ENCODE data around the gene SCNN1G. TPM values are rescaled to one million over a fixed set of nuclear protein-coding genes. Genes with fewer than 3 reads are reported as not detected.

Gene SCNN1G
- total and polyA plus RNA-seq, 2 of the 13 experiments (the other 11 are each of a cell fraction or from before 2014, with no cell fraction given): not detected

DNA sequence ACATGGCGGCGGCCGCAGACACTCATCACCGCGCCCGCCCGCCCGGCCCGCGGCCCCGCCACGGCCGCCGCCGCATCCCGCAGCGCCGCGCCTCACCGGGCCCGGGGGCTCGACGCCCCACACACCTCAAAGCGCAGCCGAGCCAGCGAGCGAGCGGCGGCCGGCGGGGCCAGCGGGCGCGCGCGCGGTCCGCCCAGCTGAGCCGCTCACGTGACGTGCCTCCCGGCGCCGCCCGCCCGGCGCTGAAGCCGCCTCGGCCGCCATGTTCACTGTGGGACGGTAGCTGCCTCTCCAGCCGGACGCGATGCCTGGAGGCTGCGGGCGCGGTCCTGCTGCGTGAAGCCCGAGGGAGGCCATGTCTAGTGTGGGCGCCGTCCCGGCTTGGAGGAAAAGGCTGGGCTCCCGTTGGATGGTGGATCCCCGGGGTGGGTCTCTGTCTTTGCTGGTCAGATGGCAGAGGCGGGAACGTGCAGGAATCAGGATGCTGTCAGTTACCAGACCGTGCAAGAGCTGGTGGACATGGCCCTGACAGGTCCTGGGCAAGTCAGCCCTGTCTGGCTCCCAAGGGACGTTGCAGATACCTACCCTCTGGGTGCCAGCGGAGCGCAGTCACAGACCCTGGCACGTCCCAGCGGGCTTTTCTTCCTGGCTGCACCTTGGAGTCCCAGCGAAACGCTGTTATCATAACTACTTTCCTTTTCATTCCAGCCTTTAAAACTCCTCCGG is 33.1 kb upstream of the SCNN1G start, which contains the start of gene USP31 (continued):
- peak; percentile 27; the same call in 1 of the 2 replicates for TF ChIP-seq GPN1 (CRISPR knock-in tag; IDR thresholded peaks at IDR 0.05; ENCODE audit: borderline replicate concordance)
- TF ChIP-seq, protein P1, sequence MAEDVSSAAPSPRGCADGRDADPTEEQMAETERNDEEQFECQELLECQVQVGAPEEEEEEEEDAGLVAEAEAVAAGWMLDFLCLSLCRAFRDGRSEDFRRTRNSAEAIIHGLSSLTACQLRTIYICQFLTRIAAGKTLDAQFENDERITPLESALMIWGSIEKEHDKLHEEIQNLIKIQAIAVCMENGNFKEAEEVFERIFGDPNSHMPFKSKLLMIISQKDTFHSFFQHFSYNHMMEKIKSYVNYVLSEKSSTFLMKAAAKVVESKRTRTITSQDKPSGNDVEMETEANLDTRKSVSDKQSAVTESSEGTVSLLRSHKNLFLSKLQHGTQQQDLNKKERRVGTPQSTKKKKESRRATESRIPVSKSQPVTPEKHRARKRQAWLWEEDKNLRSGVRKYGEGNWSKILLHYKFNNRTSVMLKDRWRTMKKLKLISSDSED (CRISPR knock-in tag; IDR thresholded peaks at IDR 0.05): no peak
- peak; percentile 14; the same call in 1 of the 2 replicates for TF ChIP-seq ZNF616 (CRISPR knock-in tag; IDR thresholded peaks at IDR 0.05; ENCODE audit: low read depth)
- no peak for TF ChIP-seq CENPX (CRISPR knock-in tag; IDR thresholded peaks at IDR 0.05)
- TF ChIP-seq, protein P2, sequence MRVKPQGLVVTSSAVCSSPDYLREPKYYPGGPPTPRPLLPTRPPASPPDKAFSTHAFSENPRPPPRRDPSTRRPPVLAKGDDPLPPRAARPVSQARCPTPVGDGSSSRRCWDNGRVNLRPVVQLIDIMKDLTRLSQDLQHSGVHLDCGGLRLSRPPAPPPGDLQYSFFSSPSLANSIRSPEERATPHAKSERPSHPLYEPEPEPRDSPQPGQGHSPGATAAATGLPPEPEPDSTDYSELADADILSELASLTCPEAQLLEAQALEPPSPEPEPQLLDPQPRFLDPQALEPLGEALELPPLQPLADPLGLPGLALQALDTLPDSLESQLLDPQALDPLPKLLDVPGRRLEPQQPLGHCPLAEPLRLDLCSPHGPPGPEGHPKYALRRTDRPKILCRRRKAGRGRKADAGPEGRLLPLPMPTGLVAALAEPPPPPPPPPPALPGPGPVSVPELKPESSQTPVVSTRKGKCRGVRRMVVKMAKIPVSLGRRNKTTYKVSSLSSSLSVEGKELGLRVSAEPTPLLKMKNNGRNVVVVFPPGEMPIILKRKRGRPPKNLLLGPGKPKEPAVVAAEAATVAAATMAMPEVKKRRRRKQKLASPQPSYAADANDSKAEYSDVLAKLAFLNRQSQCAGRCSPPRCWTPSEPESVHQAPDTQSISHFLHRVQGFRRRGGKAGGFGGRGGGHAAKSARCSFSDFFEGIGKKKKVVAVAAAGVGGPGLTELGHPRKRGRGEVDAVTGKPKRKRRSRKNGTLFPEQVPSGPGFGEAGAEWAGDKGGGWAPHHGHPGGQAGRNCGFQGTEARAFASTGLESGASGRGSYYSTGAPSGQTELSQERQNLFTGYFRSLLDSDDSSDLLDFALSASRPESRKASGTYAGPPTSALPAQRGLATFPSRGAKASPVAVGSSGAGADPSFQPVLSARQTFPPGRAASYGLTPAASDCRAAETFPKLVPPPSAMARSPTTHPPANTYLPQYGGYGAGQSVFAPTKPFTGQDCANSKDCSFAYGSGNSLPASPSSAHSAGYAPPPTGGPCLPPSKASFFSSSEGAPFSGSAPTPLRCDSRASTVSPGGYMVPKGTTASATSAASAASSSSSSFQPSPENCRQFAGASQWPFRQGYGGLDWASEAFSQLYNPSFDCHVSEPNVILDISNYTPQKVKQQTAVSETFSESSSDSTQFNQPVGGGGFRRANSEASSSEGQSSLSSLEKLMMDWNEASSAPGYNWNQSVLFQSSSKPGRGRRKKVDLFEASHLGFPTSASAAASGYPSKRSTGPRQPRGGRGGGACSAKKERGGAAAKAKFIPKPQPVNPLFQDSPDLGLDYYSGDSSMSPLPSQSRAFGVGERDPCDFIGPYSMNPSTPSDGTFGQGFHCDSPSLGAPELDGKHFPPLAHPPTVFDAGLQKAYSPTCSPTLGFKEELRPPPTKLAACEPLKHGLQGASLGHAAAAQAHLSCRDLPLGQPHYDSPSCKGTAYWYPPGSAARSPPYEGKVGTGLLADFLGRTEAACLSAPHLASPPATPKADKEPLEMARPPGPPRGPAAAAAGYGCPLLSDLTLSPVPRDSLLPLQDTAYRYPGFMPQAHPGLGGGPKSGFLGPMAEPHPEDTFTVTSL (CRISPR knock-in tag; IDR thresholded peaks at IDR 0.05; ENCODE audit: borderline replicate concordance): no peak
- TF ChIP-seq, protein P3, sequence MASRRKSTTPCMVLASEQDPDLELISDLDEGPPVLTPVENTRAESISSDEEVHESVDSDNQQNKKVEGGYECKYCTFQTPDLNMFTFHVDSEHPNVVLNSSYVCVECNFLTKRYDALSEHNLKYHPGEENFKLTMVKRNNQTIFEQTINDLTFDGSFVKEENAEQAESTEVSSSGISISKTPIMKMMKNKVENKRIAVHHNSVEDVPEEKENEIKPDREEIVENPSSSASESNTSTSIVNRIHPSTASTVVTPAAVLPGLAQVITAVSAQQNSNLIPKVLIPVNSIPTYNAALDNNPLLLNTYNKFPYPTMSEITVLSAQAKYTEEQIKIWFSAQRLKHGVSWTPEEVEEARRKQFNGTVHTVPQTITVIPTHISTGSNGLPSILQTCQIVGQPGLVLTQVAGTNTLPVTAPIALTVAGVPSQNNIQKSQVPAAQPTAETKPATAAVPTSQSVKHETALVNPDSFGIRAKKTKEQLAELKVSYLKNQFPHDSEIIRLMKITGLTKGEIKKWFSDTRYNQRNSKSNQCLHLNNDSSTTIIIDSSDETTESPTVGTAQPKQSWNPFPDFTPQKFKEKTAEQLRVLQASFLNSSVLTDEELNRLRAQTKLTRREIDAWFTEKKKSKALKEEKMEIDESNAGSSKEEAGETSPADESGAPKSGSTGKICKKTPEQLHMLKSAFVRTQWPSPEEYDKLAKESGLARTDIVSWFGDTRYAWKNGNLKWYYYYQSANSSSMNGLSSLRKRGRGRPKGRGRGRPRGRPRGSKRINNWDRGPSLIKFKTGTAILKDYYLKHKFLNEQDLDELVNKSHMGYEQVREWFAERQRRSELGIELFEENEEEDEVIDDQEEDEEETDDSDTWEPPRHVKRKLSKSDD (CRISPR knock-in tag; IDR thresholded peaks at IDR 0.05; ENCODE audit: low read depth): peak; percentile 91; the same call in 1 of the 2 replicates
- no peak for TF ChIP-seq HNRNPUL1 (IDR thresholded peaks at IDR 0.05; ENCODE audit: low read depth, low read length)
- peak; percentile 53 for TF ChIP-seq NFYB (CRISPR knock-in tag; IDR thresholded peaks at IDR 0.05)
- TF ChIP-seq ETV5 (CRISPR knock-in tag; IDR thresholded peaks at IDR 0.05; ENCODE audit: borderline replicate concordance): peak; percentile 65; the same call in 1 of the 2 replicates
- TF ChIP-seq, protein P4, sequence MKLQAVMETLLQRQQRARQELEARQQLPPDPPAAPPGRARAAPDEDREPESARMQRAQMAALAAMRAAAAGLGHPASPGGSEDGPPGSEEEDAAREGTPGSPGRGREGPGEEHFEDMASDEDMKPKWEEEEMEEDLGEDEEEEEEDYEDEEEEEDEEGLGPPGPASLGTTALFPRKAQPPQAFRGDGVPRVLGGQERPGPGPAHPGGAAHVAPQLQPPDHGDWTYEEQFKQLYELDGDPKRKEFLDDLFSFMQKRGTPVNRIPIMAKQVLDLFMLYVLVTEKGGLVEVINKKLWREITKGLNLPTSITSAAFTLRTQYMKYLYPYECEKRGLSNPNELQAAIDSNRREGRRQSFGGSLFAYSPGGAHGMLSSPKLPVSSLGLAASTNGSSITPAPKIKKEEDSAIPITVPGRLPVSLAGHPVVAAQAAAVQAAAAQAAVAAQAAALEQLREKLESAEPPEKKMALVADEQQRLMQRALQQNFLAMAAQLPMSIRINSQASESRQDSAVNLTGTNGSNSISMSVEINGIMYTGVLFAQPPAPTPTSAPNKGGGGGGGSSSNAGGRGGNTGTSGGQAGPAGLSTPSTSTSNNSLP (IDR thresholded peaks at IDR 0.05; ENCODE audit: low read depth, low read length): peak; percentile 34
- TF ChIP-seq ZMYM2 (CRISPR knock-in tag; IDR thresholded peaks at IDR 0.05): no peak
- TF ChIP-seq ZNF343 (CRISPR knock-in tag; IDR thresholded peaks at IDR 0.05): 0 out of 2 replicates have a peak, but pooled peaks have one; percentile 56
- no peak for TF ChIP-seq MED13 (CRISPR knock-in tag; IDR thresholded peaks at IDR 0.05)
- TF ChIP-seq ZNF33A (CRISPR knock-in tag; IDR thresholded peaks at IDR 0.05; ENCODE audit: borderline replicate concordance): no peak
- TF ChIP-seq PHF8 (CRISPR knock-in tag; IDR thresholded peaks at IDR 0.05): peak; percentile 70; the same call in 1 of the 2 replicates
- TF ChIP-seq TGIF2 (CRISPR knock-in tag; IDR thresholded peaks at IDR 0.05): peak; percentile 94
- TF ChIP-seq CEBPB (IDR thresholded peaks at IDR 0.05; ENCODE audit: borderline replicate concordance, low read depth, low read length): no peak
- TF ChIP-seq ZNF17 (CRISPR knock-in tag; IDR thresholded peaks at IDR 0.05): no peak

Data from HepG2 (cell line).